HK-2 (cell line): ENCODE measurements around the gene KIF26A.
"Not testable (repeated sequence)": the region's sequence is repeated elsewhere in the genome, so short reads cannot be mapped to it uniquely, and the experiment has no call there.

ENCODE experiments used
- DNase-seq: peaks from one replicate; pipeline ENCODE4 v3.0.0-alpha.2; 2018; ENCODE audit not compliant: unreplicated experiment

The KIF26A gene

GRCh38 chr14:104222396-104223036, 84.1 kb downstream of the KIF26A start:
- DNase-seq = no peak

DNA sequence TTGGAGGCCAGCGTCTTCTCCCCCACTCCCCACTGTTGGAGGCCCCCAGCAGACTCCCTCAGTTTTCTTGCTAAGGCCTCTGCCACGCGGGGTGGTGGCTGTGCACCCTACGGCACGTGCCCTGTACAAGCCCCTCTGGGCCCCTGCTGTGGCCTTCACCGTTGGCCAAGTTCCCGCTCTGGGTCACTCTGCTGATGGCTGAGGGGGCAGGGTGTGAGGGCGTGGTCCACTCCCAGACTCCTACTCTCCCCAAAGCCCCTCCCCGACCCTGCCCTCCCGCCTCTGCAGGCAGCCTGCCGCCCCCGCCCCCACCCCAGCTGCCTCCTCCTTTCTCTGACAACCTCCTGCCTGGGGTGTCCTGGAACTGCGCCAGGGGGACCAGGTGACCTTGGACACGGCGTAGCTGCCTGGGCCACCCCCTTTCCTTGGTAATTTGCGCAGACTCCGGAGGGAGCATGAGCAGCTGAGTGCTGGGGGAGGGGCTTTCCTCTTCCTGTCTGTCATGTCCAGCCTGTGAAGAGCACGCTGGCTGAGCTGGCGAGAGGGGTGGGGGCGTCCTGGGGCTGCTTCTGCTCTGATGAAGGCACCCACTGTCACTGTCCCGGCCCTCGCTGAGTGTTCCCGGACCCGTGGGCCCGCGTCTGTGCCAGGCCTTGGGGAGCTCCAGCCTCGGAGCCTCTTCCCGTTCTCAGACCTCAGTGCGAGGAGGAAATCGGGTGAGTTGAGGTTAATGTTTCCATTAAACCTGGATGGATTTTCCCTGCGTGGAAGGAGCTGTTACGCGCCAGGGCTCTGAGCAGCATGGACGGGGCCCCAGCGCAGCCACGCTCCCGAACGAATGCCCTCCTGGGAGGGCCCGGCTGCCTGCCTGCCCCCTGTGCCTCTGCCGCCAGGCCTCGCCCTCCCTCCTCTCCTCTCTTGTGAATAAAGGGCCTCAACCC, 85.0 kb downstream of the KIF26A start:
- DNase-seq = no peak

- no peak for DNase-seq
Measured at GRCh38 chr14:104224131-104224505, 85.7 kb downstream of the KIF26A start.

GRCh38 chr14:104224506-104225277, 86.3 kb downstream of the KIF26A start:
- no peak for DNase-seq

DNA sequence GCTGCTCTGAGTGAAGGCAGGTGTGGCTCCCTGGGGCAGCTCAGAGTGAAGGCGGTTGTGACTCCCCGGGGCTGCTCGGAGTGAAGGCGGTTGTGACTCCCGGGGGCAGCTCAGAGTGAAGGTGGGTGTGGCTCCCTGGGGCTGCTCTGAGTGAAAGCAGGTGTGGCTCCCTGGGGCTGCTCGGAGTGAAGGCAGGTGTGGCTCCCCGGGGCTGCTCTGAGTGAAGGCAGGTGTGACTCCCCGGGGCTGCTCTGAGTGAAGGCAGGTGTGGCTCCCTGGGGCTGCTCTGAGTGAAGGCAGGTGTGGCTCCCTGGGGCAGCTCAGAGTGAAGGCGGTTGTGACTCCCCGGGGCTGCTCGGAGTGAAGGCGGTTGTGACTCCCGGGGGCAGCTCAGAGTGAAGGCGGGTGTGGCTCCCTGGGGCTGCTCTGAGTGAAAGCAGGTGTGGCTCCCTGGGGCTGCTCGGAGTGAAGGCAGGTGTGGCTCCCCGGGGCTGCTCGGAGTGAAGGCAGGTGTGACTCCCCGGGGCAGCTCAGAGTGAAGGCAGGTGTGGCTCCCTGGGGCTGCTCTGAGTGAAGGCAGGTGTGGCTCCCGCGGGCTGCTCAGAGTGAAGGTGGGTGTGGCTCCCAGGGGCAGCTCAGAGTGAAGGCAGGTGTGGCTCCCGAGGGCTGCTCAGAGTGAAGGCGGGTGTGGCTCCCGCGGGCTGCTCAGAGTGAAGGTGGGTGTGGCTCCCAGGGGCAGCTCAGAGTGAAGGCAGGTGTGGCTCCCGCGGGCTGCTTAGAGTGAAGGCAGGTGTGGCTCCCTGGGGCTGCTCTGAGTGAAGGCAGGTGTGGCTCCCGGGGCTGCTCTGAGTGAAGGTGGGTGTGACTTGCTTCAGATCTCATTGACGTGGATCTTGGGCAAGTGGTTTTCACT, 87.1 kb downstream of the KIF26A start:
- not testable (repeated sequence) for DNase-seq

DNA sequence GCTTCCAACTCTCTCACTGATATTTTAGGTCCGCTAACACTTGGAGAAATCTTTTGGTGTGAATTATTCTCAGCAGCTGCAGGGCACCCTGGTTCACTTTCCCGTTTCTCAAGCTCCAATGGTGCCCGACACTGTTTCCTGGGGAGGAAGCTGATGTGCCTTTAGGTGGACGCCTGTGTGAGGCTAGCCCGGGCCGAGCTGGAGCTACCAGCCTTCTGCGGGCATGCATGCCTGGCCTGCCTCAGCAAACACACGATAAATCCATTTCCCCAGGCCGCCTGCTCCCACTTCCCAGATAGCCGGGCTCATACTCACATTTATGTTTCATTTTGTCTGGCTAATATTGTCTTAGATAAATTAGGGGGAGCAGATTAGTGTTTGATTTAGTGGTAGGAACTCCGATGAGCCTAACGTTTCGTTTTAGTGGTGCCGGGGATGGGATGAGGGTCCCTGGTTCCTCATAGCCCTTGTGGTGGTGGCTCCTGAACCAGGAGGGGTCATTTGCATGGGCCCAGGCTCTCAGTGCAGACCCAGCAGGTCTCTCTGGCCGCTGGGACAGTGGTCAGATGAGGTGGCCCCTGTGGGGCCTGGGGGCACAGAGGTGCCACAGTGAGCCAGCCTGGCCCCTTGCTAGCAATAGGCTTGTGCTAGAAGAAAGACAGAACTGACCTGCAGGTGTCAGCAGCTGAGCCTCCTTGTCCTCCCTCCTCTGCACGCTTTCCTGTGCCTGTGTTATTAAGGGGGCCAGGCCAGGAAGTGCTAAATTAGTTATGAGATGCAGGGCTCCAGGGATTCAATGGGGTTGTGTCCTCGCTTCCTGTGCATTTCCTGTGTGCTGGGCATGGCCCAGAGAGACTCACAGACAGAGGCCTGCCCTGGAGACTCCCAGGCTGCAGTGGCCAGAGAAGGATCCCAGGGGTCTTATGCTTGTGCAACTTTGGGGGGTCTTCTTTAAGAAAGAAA, 88.3 kb downstream of the KIF26A start:
- no peak for DNase-seq

- no peak for DNase-seq
Measured at GRCh38 chr14:104227806-104228205, 89.4 kb downstream of the KIF26A start.

DNA sequence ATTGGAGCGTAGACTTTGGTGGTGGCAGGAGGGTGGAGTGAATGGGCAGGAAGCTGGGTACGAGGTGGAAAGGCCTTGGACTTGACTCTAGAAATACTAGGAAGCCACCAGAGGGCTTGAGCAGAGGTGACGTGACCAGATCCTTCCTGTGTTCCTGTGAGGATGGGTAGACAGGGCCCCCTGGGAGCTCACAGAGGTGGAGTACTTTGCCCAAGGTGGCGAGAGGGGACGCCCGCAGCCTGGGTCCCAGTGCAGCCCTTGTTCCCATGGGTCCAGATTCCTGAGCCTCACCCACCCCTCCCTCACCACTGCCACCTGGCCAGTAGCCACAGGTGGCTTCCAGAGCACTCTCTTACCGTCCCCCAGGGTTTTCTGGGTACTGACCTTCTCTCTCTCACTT, 89.8 kb downstream of the KIF26A start:
- no peak for DNase-seq

DNA sequence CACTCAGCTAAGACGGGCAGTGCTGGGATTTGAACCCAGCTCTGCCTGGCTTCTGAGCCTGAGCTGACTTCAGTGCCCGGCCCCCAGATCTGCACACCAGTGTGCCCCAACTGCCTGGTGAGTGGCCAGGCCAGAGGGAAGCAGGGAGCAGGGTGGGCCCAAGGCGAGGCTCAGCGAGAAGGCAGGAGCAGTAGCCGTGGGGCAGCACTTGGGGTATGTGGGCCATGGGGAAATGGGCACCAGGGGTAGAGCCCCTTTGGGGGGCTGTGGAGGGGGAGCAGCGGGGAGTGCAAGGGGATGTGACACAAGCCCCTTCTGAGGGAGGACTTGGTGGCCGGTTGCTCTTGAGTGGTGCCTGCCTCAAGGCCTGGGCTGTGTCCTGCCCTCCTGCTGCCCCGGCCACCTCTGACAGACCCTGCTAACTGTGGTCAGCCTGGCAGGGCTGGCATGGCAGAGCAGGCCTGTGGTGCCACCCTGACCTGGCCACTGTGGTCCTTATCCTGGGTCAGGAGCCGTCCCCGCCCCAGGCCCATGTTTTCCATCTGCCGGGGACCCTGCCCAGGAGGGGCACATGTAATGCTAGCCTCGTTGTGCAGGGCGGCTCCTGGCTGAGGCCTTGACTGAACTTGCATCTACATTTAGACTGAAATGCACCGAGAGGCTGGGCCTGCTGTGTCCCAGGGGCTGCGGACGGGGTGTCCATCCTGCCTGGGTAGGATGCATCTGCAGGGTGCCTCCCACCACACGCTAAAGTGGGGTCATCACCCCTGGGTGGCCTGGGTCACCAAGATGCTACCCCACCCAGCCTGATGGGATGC, 90.5 kb downstream of the KIF26A start:
- DNase-seq = no peak

DNA sequence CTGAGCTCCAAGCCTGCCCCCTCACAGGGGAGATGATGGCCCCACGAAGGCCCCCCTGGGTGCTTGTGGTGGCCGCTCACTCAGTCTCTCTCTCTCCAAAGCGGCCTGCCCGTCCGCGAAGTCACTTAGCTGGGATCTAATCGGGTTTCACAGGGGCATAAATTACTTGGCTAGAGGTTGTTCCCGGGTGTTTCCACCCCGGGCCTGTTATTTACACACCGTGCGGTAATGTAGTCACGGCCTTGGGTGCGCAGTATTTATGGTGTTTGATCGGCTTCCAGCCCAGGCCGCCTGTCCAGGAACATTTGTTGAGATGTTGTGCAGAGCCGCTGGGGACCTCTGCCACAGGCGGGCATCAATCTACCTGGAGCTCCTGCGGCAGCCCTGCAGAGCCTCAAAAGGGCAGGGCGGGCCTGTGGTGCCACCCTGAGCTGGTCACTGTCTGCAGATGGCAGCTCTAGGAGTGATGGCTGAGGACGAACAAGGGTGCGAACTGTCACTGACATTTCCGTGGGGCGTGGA, 91.2 kb downstream of the KIF26A start:
- DNase-seq = no peak

GRCh38 chr14:104230119-104230815, 91.9 kb downstream of the KIF26A start:
- no peak for DNase-seq
